HG03103 (cell line): ENCODE measurements around the gene ADAMTS2.
A peak's percentile ranks its signal among the peaks of the same experiment; 100 is the strongest.

Source experiments
- ATAC-seq: cut with Tn5 transposase; IDR thresholded peaks from one replicate; pipeline ENCODE4 v1.9.1; 2021; ENCODE audit warnings: low read depth; ENCODE audit not compliant: unreplicated experiment

Gene ADAMTS2

GRCh38 chr5:179169836-179170235 lies 175.4 kb downstream of the ADAMTS2 start:
- ATAC-seq, result no peak

GRCh38 chr5:179168664-179169063 lies 176.6 kb downstream of the ADAMTS2 start:
- ATAC-seq, result no peak

- no peak for ATAC-seq
Measured at GRCh38 chr5:179167871-179168451, 177.3 kb downstream of the ADAMTS2 start.

GRCh38 chr5:179166886-179167841 lies 178.1 kb downstream of the ADAMTS2 start:
- peak; percentile 62 for ATAC-seq

GRCh38 chr5:179166171-179166885 lies 178.9 kb downstream of the ADAMTS2 start:
- ATAC-seq, result no peak

- no peak for ATAC-seq
Measured at GRCh38 chr5:179165421-179166170, 179.7 kb downstream of the ADAMTS2 start.

GRCh38 chr5:179164331-179165311 lies 180.6 kb downstream of the ADAMTS2 start:
- no peak for ATAC-seq

GRCh38 chr5:179163236-179164155 lies 181.8 kb downstream of the ADAMTS2 start:
- ATAC-seq, result no peak

- no peak for ATAC-seq
Measured at GRCh38 chr5:179162351-179163235, 182.7 kb downstream of the ADAMTS2 start.

GRCh38 chr5:179161901-179162300 lies 183.4 kb downstream of the ADAMTS2 start:
- ATAC-seq, result no peak

GRCh38 chr5:179160584-179160983 lies 184.7 kb downstream of the ADAMTS2 start:
- ATAC-seq, result no peak

GRCh38 chr5:179158556-179158955 lies 186.7 kb downstream of the ADAMTS2 start:
- no peak for ATAC-seq

GRCh38 chr5:179154991-179155955 lies 190.0 kb downstream of the ADAMTS2 start:
- ATAC-seq, result no peak

GRCh38 chr5:179154346-179154990 lies 190.8 kb downstream of the ADAMTS2 start:
- ATAC-seq, result no peak

- ATAC-seq, result no peak
Measured at GRCh38 chr5:179153921-179154345, 191.3 kb downstream of the ADAMTS2 start.
